Fibroblast of the aortic adventitia (primary cell): ENCODE measurements around the gene RASGEF1C. TPM values are rescaled to one million over a fixed set of nuclear protein-coding genes. Genes with fewer than 3 reads are reported as not detected.

Source experiments
- DNase-seq: peaks from one replicate; pipeline ENCODE4 v3.0.0-alpha.2; 2010; ENCODE audit warnings: low read depth
- H3K4me3 ChIP-seq: 2 replicates; pipeline ENCODE4 v1.5.1; 2011; ENCODE audit warnings: low read depth, mild to moderate bottlenecking, control low read depth, low read length, moderate library complexity
- total RNA-seq: library from RNA; depleted of rRNA; stranded (reverse); fragments of >200 nt; gene quantifications from 2 replicates; pipeline ENCODE4 v1.2.3, GENCODE V29; 2012; ENCODE audit warnings: low replicate concordance
- TF ChIP-seq, protein P1 (sequence below): IDR thresholded peaks from 2 replicates; pipeline ENCODE4 v1.5.1; 2011; ENCODE audit warnings: mild to moderate bottlenecking, low read length, control low read depth, inconsistent platforms; ENCODE audit not compliant: insufficient read depth

The RASGEF1C gene
- total RNA-seq, 1 donor, result not detected

DNA sequence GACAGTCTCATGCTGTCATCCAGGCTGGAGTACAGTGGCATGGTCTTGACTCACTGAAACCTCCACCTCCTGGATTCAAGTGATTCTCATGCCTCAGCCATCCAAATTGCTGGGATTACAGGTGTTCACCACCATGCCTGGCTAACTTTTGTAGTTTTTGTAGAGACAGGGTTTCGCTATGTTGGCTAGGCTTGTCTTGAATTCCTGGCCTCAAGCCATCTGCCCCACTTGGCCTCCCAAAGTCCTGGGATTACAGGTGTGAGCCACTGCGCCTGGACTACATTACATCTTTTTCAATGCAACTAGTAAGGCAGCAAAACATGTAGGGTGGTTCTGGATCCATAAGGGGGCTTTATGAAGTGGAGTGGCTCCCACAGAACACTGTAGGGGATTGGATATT is 29.6 kb upstream of the RASGEF1C start:
- no peak overlapping the region for H3K4me3 ChIP-seq
- TF ChIP-seq, protein P1, sequence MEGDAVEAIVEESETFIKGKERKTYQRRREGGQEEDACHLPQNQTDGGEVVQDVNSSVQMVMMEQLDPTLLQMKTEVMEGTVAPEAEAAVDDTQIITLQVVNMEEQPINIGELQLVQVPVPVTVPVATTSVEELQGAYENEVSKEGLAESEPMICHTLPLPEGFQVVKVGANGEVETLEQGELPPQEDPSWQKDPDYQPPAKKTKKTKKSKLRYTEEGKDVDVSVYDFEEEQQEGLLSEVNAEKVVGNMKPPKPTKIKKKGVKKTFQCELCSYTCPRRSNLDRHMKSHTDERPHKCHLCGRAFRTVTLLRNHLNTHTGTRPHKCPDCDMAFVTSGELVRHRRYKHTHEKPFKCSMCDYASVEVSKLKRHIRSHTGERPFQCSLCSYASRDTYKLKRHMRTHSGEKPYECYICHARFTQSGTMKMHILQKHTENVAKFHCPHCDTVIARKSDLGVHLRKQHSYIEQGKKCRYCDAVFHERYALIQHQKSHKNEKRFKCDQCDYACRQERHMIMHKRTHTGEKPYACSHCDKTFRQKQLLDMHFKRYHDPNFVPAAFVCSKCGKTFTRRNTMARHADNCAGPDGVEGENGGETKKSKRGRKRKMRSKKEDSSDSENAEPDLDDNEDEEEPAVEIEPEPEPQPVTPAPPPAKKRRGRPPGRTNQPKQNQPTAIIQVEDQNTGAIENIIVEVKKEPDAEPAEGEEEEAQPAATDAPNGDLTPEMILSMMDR, result no peak
- DNase-seq, result no peak

DNA sequence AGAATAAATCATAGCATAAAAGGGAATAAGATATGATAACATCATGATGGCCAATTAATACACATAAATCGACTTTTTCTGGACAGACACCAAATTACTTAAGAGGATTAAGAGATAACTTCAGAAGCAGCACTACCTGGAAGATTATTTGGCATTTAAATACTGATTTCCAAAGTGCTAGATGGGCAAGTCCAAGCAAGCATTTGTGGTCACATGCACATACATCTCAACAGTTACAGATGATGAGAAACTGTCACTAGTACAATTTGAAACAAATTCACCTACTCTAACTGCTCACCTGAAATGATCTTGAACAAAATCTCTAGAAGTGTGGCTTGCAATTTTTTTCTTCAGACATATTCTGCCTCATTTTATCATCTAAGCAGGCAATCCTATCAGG is 26.8 kb upstream of the RASGEF1C start:
- TF ChIP-seq, protein P1, result no peak
- DNase-seq, result no peak
- no peak overlapping the region for H3K4me3 ChIP-seq

DNA sequence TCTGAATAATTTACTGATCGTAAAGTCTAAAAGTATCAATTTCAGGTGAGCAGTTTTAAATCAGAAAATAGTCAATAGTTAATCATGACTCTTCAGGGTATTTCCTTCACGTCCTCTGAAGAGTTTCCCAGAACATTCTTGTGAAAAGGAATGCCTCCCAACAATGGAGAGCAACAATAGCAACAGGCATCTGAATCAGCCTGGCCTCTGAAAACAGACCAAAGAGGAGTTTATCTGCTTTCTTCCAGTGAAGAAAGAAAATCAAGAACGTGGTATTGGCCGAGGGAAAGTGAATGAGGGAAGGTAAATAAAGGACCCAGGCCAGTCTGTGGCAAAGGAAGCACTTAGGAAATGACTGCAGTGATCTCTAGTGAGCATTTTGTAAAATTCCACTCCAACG is 26.1 kb upstream of the RASGEF1C start:
- no peak for DNase-seq
- no peak overlapping the region for H3K4me3 ChIP-seq
- TF ChIP-seq, protein P1, result no peak

DNA sequence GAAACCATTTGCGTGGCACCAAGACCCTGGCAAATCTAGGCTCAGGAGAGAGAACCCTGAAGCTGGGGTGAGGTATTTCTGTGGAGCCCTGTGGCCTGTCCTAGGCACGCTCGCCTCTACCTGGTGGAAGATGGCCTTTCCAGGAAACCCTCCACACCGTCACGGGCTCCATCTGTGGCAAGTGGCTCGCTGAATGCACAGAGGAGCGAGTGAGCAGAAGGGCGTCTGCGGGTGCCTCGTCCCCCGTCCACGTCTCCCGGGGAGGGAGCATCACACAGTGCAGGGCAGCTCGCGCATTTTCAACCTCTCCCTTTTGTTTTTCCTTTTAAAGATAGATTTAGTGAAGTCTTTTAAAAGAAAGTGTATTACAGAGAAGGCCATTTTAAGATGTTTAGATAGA is 25.3 kb upstream of the RASGEF1C start:
- no peak overlapping the region for H3K4me3 ChIP-seq
- DNase-seq, result no peak
- TF ChIP-seq, protein P1, result no peak

DNA sequence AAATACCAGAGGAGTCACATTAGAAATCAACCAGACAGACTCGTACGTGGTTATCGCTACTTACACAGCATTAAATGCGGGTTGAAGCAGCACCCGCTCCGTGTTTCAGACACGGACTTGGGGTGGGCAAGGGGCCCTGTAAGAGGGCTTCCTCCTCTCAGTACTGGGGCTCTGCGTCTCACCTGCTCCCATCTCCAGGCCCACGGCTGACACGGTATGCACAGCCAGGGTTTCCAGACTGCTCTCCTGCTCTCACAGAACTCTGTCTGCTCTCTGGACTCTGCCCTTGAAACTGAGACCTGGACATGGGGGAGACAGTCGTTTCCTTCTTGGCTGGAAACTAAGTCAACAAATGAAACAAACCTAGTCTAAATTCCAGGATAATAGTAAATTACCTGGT is 24.7 kb upstream of the RASGEF1C start:
- TF ChIP-seq, protein P1, result no peak

DNA sequence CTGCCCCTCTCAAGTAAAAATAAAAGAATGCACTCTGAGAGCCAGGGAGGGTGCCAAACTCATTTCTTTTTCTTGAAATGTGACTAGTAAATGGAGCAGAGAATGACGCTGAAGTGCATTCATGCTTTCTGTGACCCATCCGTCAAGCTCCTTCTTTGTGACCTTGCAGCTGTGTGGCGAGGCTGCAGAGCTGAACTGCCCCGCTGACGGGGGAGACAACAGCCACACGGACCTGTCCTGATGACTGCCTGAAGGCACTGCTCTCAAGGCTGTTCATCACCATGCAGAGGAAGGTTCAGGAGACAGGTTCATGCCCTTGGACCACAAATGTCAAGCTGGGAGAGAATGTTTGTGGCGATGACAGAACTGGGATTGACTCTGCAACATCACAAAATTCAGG is 21.0 kb upstream of the RASGEF1C start:
- TF ChIP-seq, protein P1, result no peak
- H3K4me3 ChIP-seq, result no peak overlapping the region
- no peak for DNase-seq

More for the DNA sequence above, 24.7 kb upstream of the RASGEF1C start:
- no peak overlapping the region for H3K4me3 ChIP-seq
- DNase-seq, result no peak

DNA sequence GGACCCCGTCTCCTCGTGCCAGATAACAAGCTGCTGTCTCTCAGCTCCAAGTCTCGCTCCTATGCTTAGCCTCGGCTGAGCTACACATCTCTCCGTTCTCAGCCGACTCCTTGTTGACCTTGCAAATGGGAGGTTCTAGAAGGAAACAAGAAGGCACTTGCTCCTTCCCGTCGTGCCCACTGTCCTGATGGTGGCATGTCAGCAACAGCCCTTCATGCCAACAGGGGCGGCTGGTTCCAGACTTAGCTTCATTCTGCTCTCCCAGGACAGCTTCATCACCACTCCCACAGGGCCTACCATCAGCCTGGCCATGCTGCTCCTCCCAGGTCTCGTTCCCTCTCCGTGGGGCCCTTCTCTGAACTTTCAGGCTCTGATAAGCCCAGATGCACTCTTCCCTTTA is 13.0 kb upstream of the RASGEF1C start:
- TF ChIP-seq, protein P1, result no peak
- DNase-seq, result no peak
- H3K4me3 ChIP-seq, result no peak overlapping the region
